Muscle layer of colon (tissue), 2 donors: ENCODE data around the gene MBOAT7.

Experiments used
- H3K27ac ChIP-seq: one replicate; pipeline ENCODE4 v1.7.0; 2013; ENCODE audit warnings: low read depth, mild to moderate bottlenecking, low read length, moderate library complexity
- H3K27me3 ChIP-seq, 2 donors: one replicate each; pipeline ENCODE4 v1.7.0; 2013; ENCODE audit warnings: low read length in 2 of 2, mild to moderate bottlenecking in 2 of 2; ENCODE audit not compliant: insufficient read depth in 2 of 2, control insufficient read depth in 1 of 2
- H3K36me3 ChIP-seq: one replicate; pipeline ENCODE4 v1.7.0; 2013; ENCODE audit warnings: mild to moderate bottlenecking, low read length; ENCODE audit not compliant: insufficient read depth
- H3K4me1 ChIP-seq: one replicate; pipeline ENCODE4 v1.7.0; 2013; ENCODE audit warnings: mild to moderate bottlenecking, low read length; ENCODE audit not compliant: insufficient read depth
- H3K4me3 ChIP-seq, 2 donors: one replicate each; pipeline ENCODE4 v1.7.0; 2013; ENCODE audit warnings: low read length in 2 of 2, low read depth in 1 of 2, mild to moderate bottlenecking in 1 of 2, moderate library complexity in 1 of 2
- H3K9ac ChIP-seq: one replicate; pipeline ENCODE4 v1.7.0; 2013; ENCODE audit warnings: low read length
- H3K9me3 ChIP-seq: one replicate; pipeline ENCODE4 v1.7.0; 2013; ENCODE audit warnings: mild to moderate bottlenecking, low read length
- donor health status: abdominal sarcoma.
- donor health status: Adenocarcinoma of cecum.

Gene MBOAT7

DNA sequence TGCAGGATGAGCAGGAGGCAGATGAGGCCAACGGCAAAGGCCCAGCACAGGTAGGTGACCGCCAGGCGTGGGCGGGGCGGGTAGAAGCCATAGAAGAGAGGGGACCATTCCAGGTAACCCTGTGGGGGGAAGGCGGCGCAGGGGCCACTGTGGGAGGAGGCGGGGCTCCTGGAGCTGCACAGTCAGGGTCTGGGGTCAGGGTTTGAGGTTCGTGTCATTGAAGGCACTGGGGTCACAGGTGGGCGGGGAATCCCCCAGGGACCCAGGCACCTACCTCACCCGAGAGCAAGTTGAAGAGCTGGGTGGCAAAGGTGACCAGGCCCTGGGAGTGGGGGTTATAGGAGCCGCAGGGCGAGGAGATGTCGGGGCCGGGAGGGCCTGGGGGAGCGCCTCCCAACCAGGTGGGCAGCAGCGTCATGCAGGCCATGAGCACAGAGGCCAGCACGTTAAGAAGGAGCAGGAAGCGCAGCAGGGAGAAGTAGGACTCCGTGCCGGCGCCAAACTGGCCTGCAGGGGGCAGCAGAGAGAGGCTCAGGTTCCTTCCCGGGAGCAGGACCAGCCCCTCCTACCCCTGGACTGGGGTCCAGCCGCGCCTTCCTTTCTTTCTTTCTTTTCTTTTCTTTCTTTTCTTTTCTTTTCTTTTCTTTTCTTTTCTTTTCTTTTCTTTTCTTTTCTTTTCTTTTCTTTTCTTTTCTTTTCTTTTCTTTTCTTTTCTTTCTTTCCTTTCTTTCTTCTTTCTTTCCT, 21.0 kb downstream of the MBOAT7 start:
- peaks cover 11% of the 10 kb centered on the region for H3K4me1 ChIP-seq
- no peak overlapping the region for H3K27ac ChIP-seq
- H3K4me3 ChIP-seq: no peak overlapping the region
- no peaks in the 10 kb centered on the region for H3K36me3 ChIP-seq
- H3K27me3 ChIP-seq: peaks cover 0 to 39% of the 10 kb centered on the region in 2 donors
- no peaks in the 10 kb centered on the region for H3K9me3 ChIP-seq
- H3K9ac ChIP-seq: no peak overlapping the region

DNA sequence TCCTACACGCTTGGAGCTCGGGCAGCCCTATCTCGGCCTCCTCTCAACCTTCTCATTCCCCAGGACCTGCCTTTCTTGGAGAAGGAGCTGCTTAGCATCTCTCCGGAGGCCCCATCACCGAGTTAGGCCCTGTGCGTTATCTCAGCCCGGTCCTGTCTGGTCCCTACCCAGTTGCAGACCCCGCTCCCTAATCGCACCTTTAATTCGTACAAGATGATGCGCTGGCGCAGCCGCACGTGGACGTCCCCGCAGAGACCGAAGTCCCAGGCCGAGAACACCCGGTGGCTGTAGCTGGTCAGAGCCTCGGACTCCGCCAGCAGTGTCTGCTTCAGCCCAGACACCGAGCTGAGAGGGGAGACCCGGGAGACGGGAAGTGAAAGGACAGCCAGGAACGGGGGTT, 24.2 kb downstream of the MBOAT7 start:
- Histone ChIP-seq H3K9ac (no peak overlapping the region), H3K4me3 (no peak overlapping the region), H3K4me1 (peaks cover 27% of the 10 kb centered on the region), H3K27ac (no peak overlapping the region), H3K9me3 (no peaks in the 10 kb centered on the region), H3K27me3 (peaks cover 0 to 27% of the 10 kb centered on the region in 2 donors), H3K36me3 (no peaks in the 10 kb centered on the region)

- peaks cover 27% of the 10 kb centered on the region for H3K4me1 ChIP-seq
- no peaks in the 10 kb centered on the region for H3K9me3 ChIP-seq
- H3K9ac ChIP-seq: no peak overlapping the region
- H3K27ac ChIP-seq: no peak overlapping the region
- peaks cover 0 to 27% of the 10 kb centered on the region in 2 donors for H3K27me3 ChIP-seq
- H3K4me3 ChIP-seq: no peak overlapping the region
- no peaks in the 10 kb centered on the region for H3K36me3 ChIP-seq
Measured at GRCh38 chr19:54164369-54165068, 24.9 kb downstream of the MBOAT7 start.

DNA sequence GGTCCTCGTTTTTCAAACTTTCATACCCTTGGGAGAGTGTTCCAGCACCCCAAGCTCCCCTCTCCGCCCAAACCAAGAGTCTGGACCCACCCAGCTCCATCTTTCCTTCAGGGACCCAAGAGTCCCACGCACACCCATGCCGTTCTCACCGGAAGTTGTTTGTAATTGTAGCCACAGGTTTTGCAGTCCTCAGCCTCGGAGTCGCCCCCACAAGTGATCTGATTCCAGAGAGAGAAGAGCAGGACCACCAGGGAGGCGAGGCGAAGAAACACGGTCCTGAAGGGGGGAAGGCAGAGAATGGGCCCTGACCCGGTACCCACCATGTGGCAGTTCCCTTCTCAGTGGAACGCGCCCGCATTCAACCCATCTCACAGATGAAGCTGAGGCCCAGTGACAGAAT, 26.5 kb downstream of the MBOAT7 start:
- peaks cover 0 to 22% of the 10 kb centered on the region in 2 donors for H3K27me3 ChIP-seq
- no peak overlapping the region for H3K9ac ChIP-seq
- H3K27ac ChIP-seq: no peak overlapping the region
- peaks cover 35% of the 10 kb centered on the region for H3K4me1 ChIP-seq
- peaks cover 6% of the 10 kb centered on the region for H3K36me3 ChIP-seq
- no peaks in the 10 kb centered on the region for H3K9me3 ChIP-seq
- H3K4me3 ChIP-seq: peak overlapping the region in 1 of 2 donors; percentile 52

DNA sequence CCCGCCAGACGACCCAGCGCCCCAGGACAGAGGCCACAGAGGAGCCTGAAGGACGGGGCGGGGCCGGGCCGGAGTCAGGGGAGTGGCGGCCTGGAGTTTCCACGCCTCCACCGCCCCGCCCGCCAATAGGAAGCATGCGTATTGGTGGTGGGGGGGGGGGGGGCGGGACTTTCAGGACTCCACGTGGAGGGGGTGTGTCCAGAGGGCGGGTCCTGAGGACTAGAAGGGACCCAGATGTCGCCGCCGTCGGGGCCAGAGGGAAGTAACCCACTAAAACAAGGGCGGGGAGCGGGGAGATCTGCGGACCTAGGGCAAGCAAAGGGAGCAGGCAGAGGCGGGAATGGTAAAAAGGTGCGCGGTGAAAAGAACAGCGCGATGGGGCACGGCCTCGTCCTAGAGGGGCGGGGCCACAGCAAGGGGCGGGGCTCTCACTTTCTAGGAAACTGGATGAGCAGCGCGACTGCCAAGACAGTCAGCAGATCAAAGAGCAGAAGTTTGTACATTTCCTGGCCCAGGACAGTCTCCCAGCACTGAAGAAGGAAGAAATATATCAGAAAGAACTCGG, 27.1 kb downstream of the MBOAT7 start:
- H3K9ac ChIP-seq: no peak overlapping the region
- H3K4me1 ChIP-seq: peaks cover 35% of the 10 kb centered on the region
- H3K27ac ChIP-seq: no peak overlapping the region
- peak overlapping the region in 1 of 2 donors; percentile 52 for H3K4me3 ChIP-seq
- H3K9me3 ChIP-seq: no peaks in the 10 kb centered on the region
- peaks cover 0 to 21% of the 10 kb centered on the region in 2 donors for H3K27me3 ChIP-seq
- peaks cover 12% of the 10 kb centered on the region for H3K36me3 ChIP-seq

GRCh38 chr19:54160854-54161253, 28.5 kb downstream of the MBOAT7 start:
- peak overlapping the region; percentile 92 for H3K9ac ChIP-seq
- H3K27ac ChIP-seq: peak overlapping the region; percentile 93
- H3K4me3 ChIP-seq: peak overlapping the region; percentile 89 to 96
- H3K36me3 ChIP-seq: peaks cover 26% of the 10 kb centered on the region
- H3K27me3 ChIP-seq: peaks cover 0 to 15% of the 10 kb centered on the region in 2 donors
- H3K9me3 ChIP-seq: no peaks in the 10 kb centered on the region
- peaks cover 35% of the 10 kb centered on the region for H3K4me1 ChIP-seq

- Histone ChIP-seq H3K27me3 (peaks cover 0 to 10% of the 10 kb centered on the region in 2 donors), H3K9ac (peak overlapping the region; percentile 92), H3K4me3 (peak overlapping the region; percentile 89 to 96), H3K4me1 (peaks cover 35% of the 10 kb centered on the region), H3K9me3 (no peaks in the 10 kb centered on the region), H3K27ac (peak overlapping the region; percentile 93), H3K36me3 (peaks cover 29% of the 10 kb centered on the region)
Measured at GRCh38 chr19:54160182-54160811, 29.1 kb downstream of the MBOAT7 start.

- Histone ChIP-seq H3K9me3 (no peaks in the 10 kb centered on the region), H3K27me3 (peaks cover 0 to 3% of the 10 kb centered on the region in 2 donors), H3K36me3 (peaks cover 36% of the 10 kb centered on the region), H3K9ac (peak within 1 kb of the TSS; percentile 92), H3K4me1 (peaks cover 33% of the 10 kb centered on the region), H3K4me3 (peak within 1 kb of the TSS; percentile 89 to 96), H3K27ac (peak within 1 kb of the TSS; percentile 93)
Measured at GRCh38 chr19:54159352-54160181, 29.8 kb downstream of the MBOAT7 start, which contains the start of gene LENG1. Gene LENG1, minus strand, starts transcription at chr19:54159721. Its CDS starts 26 bp downstream, at chr19:54159695.

DNA sequence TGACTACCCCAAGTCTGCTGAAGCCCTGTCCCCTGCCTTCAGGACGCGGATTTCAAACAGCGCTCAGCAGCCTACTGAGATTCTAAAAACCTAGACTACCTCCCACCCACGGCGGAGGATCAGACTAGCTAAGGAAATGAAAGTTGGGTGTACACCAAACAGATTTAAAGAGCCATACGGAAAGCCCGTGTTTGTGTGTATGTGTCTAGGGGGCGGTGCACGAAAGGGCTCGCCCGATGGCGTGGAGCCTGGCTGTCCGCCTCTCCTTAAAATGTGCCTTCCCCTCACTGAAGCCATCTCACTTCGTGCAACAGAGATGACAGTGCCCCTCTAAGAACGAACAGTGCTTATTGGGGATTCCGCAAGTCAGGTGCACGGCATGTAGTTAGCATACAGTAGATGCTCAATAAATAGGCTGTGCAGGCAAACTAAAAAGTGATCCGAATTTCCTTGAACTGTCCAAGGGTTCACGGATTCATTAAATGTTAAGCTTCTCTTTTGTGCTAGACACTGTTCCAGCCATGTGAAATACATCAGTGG, 30.5 kb downstream of the MBOAT7 start:
- Histone ChIP-seq H3K9ac (peak overlapping the region; percentile 77), H3K27ac (peak overlapping the region; percentile 76), H3K9me3 (no peaks in the 10 kb centered on the region), H3K4me1 (peaks cover 28% of the 10 kb centered on the region), H3K4me3 (peak overlapping the region; percentile 51 to 87), H3K27me3 (no peaks in the 10 kb centered on the region), H3K36me3 (peaks cover 43% of the 10 kb centered on the region)

- H3K9me3 ChIP-seq: no peaks in the 10 kb centered on the region
- H3K4me1 ChIP-seq: peaks cover 22% of the 10 kb centered on the region
- no peak overlapping the region for H3K4me3 ChIP-seq
- H3K9ac ChIP-seq: no peak overlapping the region
- no peak overlapping the region for H3K27ac ChIP-seq
- peaks cover 62% of the 10 kb centered on the region for H3K36me3 ChIP-seq
- no peaks in the 10 kb centered on the region for H3K27me3 ChIP-seq
Measured at GRCh38 chr19:54156953-54157352, 32.4 kb downstream of the MBOAT7 start.
